Aorta (tissue), 5 donors: Measurements from ENCODE around the gene PDP2. TPM values are rescaled to one million over a fixed set of nuclear protein-coding genes. Genes with fewer than 3 reads are reported as not detected.

ENCODE experiments used
- ATAC-seq: fragments of 200-7000 bp; cut with Tn5 transposase; one replicate; pipeline ENCODE4 v1.9.1; 2022; ENCODE audit warnings: moderate library complexity; ENCODE audit not compliant: low FRiP score
- DNase-seq, 2 donors: peaks; one replicate each; pipeline ENCODE4 v3.0.0-alpha.2; 2020
- H3K27ac ChIP-seq, 2 donors: one replicate each; pipeline ENCODE4 v1.5.1; 2013; ENCODE audit warnings: low read length in 2 of 2, mild to moderate bottlenecking in 2 of 2, moderate library complexity in 2 of 2, control low read depth in 1 of 2, inconsistent platforms in 1 of 2, low read depth in 1 of 2
- H3K27me3 ChIP-seq, 2 donors: one replicate each; pipeline ENCODE4 v1.6.1; 2013; ENCODE audit warnings: control low read depth in 1 of 2, low read length in 1 of 2, mild to moderate bottlenecking in 1 of 2, moderate library complexity in 1 of 2; ENCODE audit not compliant: insufficient read depth in 2 of 2, control insufficient read depth in 1 of 2
- H3K36me3 ChIP-seq, 2 donors: one replicate each; pipeline ENCODE4 v1.6.1; 2013; ENCODE audit warnings: control low read depth in 1 of 2, low read length in 1 of 2, mild to moderate bottlenecking in 1 of 2; ENCODE audit not compliant: insufficient read depth in 2 of 2, control insufficient read depth in 1 of 2
- H3K4me1 ChIP-seq, 2 donors: one replicate each; pipeline ENCODE4 v1.6.1; 2013; ENCODE audit warnings: low read length in 2 of 2, control low read depth in 1 of 2, mild to moderate bottlenecking in 1 of 2, moderate library complexity in 1 of 2; ENCODE audit not compliant: insufficient read depth in 2 of 2, control insufficient read depth in 1 of 2
- H3K4me3 ChIP-seq, 2 donors: one replicate each; pipeline ENCODE4 v1.5.1; 2013; ENCODE audit warnings: low read length in 2 of 2, control low read depth in 1 of 2, mild to moderate bottlenecking in 1 of 2
- H3K9me3 ChIP-seq: one replicate; pipeline ENCODE4 v1.6.1; 2013; ENCODE audit warnings: mild to moderate bottlenecking, low read length; ENCODE audit not compliant: control insufficient read depth
- WGBS, 2 donors: extraction: QIAGEN DNeasy Blood & Tissue Kit; methylation state at CpG; one replicate each; pipeline ENCODE4 v1.1.7; 2013; 5-methylcytosine and 5-hydroxymethylcytosine counted together
- intact Hi-C, 2 donors: fragments of 100-400 bp; cut with DNase I; formaldehyde crosslinking; loops; one replicate each; pipeline versions ENCODE4 v1.14.2 to v1.15.0; 2022
- polyA plus RNA-seq, 2 donors: library from polyadenylated mRNA; stranded (reverse); fragments of 200-250 nt; gene quantifications; one replicate each; pipeline ENCODE4 v1.2.3, GENCODE V29; 2013
- total RNA-seq, 2 donors: library from RNA; stranded (reverse); fragmentation: NEBNext Ultra II Directional; extraction: Animal tissue kit (Norgen Biotek cat#: 25700); gene quantifications; one replicate each; pipeline ENCODE4 v1.2.1, GENCODE V29; 2021
- donor health status: healthy with polysubstance abuse.
- donor health status: Bipolar disorder and iron deficiency.
- donor health status: DM: no; HTN: no; CAD: no.
- donor health status: DM: no; HTN: no; CAD: no.
- donor health status: DM: yes; HTN: yes; CAD: no.

The PDP2 gene
- total and polyA plus RNA-seq, 4 donors: 2.1 to 10.9 (median 5.7) TPM

- ATAC-seq (no peak), DNase-seq (peak in 1 of 2 donors; percentile 5)
- 91 to 92% methylated on average over 6 of the region's 6 CpGs for WGBS, 2 donors
- no peaks in the 10 kb centered on the region for H3K9me3 ChIP-seq
- no peaks in the 10 kb centered on the region for H3K27me3 ChIP-seq
- intact Hi-C loops: no loop called here
- no peak overlapping the region for H3K27ac ChIP-seq
- no peaks in the 10 kb centered on the region for H3K4me1 ChIP-seq
- H3K4me3 ChIP-seq: no peak overlapping the region
- peaks cover 0 to 4% of the 10 kb centered on the region in 2 donors for H3K36me3 ChIP-seq
Observed at GRCh38 chr16:66888647-66889615, 8.6 kb downstream of the PDP2 start.

DNA sequence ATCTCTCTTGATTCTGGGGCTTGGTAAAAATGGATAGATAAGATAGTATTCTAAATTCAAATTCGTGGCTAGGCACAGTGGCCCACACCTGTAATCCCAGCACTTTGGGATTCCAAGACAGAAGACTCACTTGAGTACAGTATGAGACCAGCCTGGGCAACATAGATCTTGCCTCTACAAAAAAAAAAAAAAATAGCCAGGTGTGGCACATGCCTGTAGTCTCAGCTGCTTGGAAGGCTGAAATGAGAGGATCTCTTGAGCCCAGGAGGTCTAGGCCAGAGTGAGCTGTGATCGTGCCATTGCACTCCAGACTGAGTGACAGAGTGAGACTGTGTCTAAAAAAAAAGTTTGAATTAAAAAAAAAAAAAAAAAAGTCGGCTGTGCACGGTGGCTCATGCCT is 9.3 kb downstream of the PDP2 start:
- H3K27me3 ChIP-seq: no peaks in the 10 kb centered on the region
- peaks cover 0 to 4% of the 10 kb centered on the region in 2 donors for H3K36me3 ChIP-seq
- intact Hi-C loops: loop anchor here in 1 of 2 donors (10.0 kb wide), 2 partner anchors 265 to 295 kb away; partner anchors contain the start of genes B3GNT9, FBXL8, MATCAP1 and TRADD
- DNase-seq: peak in 1 of 2 donors; percentile 15
- no peaks in the 10 kb centered on the region for H3K4me1 ChIP-seq
- no peak overlapping the region for H3K4me3 ChIP-seq
- 52 to 65% methylated on average over 4 of the region's 4 CpGs for WGBS, 2 donors
- no peaks in the 10 kb centered on the region for H3K9me3 ChIP-seq
- ATAC-seq: no peak
- H3K27ac ChIP-seq: no peak overlapping the region

GRCh38 chr16:66890799-66891198 is 10.5 kb downstream of the PDP2 start:
- intact Hi-C loops: loop anchor here in 1 of 2 donors (10.0 kb wide), 2 partner anchors 264 to 294 kb away; partner anchors contain the start of genes B3GNT9, FBXL8, MATCAP1 and TRADD
- Histone ChIP-seq H3K4me3 (no peak overlapping the region), H3K27ac (no peak overlapping the region), H3K36me3 (no peaks in the 10 kb centered on the region), H3K27me3 (no peaks in the 10 kb centered on the region), H3K9me3 (no peaks in the 10 kb centered on the region), H3K4me1 (no peaks in the 10 kb centered on the region)
- WGBS, 2 donors: 78 to 85% methylated on average over 2 of the region's 2 CpGs
- no peak for ATAC-seq
- peak in 1 of 2 donors; percentile 16 for DNase-seq

DNA sequence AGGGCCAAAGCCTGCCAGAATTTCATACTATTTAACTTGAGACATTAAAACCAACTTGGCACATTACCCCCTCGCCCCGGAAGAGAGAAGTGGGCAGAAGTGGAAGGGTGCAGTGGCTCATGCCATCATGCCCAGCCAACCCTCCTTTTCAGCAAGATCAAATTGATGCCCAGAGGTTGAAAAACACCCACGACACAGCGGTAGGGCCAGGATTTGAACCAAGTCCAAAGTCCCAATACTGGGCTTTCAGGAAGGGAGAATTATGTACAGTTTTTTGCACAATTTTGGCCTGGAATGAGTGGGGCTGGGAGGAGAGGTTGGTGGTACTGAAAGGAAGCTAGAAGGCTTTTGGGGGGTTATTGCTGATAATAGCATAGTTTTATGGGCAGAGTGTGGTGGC is 11.0 kb downstream of the PDP2 start:
- Histone ChIP-seq H3K9me3 (no peaks in the 10 kb centered on the region), H3K4me3 (no peak overlapping the region), H3K4me1 (no peaks in the 10 kb centered on the region), H3K27me3 (no peaks in the 10 kb centered on the region), H3K36me3 (no peaks in the 10 kb centered on the region), H3K27ac (no peak overlapping the region)
- intact Hi-C loops: loop anchor here in 1 of 2 donors (10.0 kb wide), 2 partner anchors 263 to 293 kb away; partner anchors contain the start of genes B3GNT9, FBXL8, MATCAP1 and TRADD
- ATAC-seq (no peak), DNase-seq (peak in 1 of 2 donors; percentile 36)
- WGBS, 2 donors: 78 to 80% methylated on average over 4 of the region's 4 CpGs

- Histone ChIP-seq H3K4me3 (no peak overlapping the region), H3K27me3 (no peaks in the 10 kb centered on the region), H3K9me3 (no peaks in the 10 kb centered on the region), H3K27ac (no peak overlapping the region), H3K36me3 (no peaks in the 10 kb centered on the region), H3K4me1 (no peaks in the 10 kb centered on the region)
- ATAC-seq: no peak
- intact Hi-C loops: loop anchor here in 1 of 2 donors (10.0 kb wide), 2 partner anchors 263 to 293 kb away; partner anchors contain the start of genes B3GNT9, FBXL8, MATCAP1 and TRADD
- WGBS, 2 donors: 92 to 96% methylated on average over 6 of the region's 6 CpGs
- DNase-seq: peak in 1 of 2 donors; percentile 16
Observed at GRCh38 chr16:66891797-66892196, 11.5 kb downstream of the PDP2 start.

DNA sequence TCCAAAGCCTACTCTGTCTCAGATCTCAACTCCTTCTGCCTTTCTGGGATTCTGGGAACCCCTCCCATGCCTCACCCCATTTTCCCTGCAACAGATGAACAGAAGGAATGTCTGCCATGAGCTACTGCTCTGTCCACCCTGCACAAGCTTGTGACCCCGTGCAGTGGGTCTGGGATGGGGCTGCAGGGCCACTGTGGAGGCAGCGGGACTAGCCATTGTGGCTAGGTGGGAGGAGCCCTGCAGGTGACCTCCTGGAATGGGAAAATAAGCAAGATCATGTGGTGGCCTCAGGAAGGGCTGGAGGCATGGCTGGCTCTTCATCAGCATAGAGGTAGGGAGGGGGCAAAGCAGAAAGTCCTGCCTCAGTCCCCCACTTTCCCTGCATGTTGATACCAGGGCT is 13.7 kb downstream of the PDP2 start:
- Histone ChIP-seq H3K27me3 (no peaks in the 10 kb centered on the region), H3K9me3 (no peaks in the 10 kb centered on the region), H3K4me1 (no peaks in the 10 kb centered on the region), H3K36me3 (no peaks in the 10 kb centered on the region), H3K4me3 (no peak overlapping the region), H3K27ac (no peak overlapping the region)
- intact Hi-C loops: loop anchor here in 1 of 2 donors (2.0 to 10.0 kb wide), 3 partner anchors 55 to 291 kb away; partner anchors contain the start of genes B3GNT9, FBXL8, MATCAP1 and TRADD
- DNase-seq: peak in 1 of 2 donors; percentile 42
- WGBS, 2 donors: 76 to 77% methylated on average over 2 of the region's 2 CpGs
- ATAC-seq: no peak

- DNase-seq (peak; percentile 79 to 83), ATAC-seq (peak; percentile 76)
- Histone ChIP-seq H3K27me3 (no peaks in the 10 kb centered on the region), H3K27ac (no peak overlapping the region), H3K4me3 (no peak overlapping the region), H3K36me3 (no peaks in the 10 kb centered on the region), H3K9me3 (no peaks in the 10 kb centered on the region), H3K4me1 (peaks cover 0 to 4% of the 10 kb centered on the region in 2 donors)
- intact Hi-C loops: loop anchor here (2.0 to 10.0 kb wide), 4 partner anchors 54 to 290 kb away; partner anchors contain the start of genes B3GNT9 (in 2 of the 2), FBXL8 (in 1 of the 2), MATCAP1 (in 1 of the 2) and TRADD (in 1 of the 2)
- 34% methylated on average over 11 of the region's 11 CpGs for WGBS, 2 donors
Observed at GRCh38 chr16:66894948-66895688, 14.8 kb downstream of the PDP2 start.

DNA sequence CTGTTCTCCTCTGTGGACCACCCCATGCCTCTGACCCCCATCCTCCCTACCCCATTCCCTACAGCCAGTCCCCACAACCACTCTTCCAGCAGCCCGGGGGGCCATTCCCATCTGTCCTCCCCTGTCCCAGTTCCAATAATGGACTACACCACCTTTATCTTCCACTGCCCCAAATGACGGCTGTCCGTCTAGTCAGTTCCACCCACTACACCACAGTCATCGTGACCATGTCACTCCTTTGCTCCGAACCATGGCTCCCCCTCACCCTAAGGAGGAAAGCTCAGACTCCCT is 15.3 kb downstream of the PDP2 start:
- Histone ChIP-seq H3K27ac (no peak overlapping the region), H3K36me3 (no peaks in the 10 kb centered on the region), H3K9me3 (no peaks in the 10 kb centered on the region), H3K4me3 (no peak overlapping the region), H3K4me1 (peaks cover 0 to 4% of the 10 kb centered on the region in 2 donors), H3K27me3 (no peaks in the 10 kb centered on the region)
- intact Hi-C loops: loop anchor here (2.0 to 10.0 kb wide), 4 partner anchors 53 to 289 kb away; partner anchors contain the start of genes B3GNT9 (in 2 of the 2), FBXL8 (in 1 of the 2), MATCAP1 (in 1 of the 2) and TRADD (in 1 of the 2)
- WGBS, 2 donors: 52 to 63% methylated on average over 5 of the region's 5 CpGs
- ATAC-seq: no peak
- no peak for DNase-seq
